Subcutaneous adipose tissue (tissue), 4 donors: ENCODE results near the gene NEK8. TPM values are rescaled to one million over a fixed set of nuclear protein-coding genes. Genes with fewer than 3 reads are reported as not detected.

Source experiments
- CTCF ChIP-seq: fragments of 450-650 bp; IDR thresholded peaks from one replicate; pipeline ENCODE4 v1.5.1; 2016; ENCODE audit warnings: low read depth, mild to moderate bottlenecking, control low read depth, antibody characterized with exemption, moderate library complexity
- total RNA-seq, 4 donors: library from RNA; depleted of rRNA; stranded (reverse); fragments of >200 nt; gene quantifications; one replicate each; pipeline ENCODE4 v1.1.0, GENCODE V29; 2016

The NEK8 gene
- 1 to 10 TPM; 2.2 to 4.5 (median 2.9) TPM for total RNA-seq

- no peak for TF ChIP-seq CTCF
Measured at GRCh38 chr17:28728364-28729200, at the start of gene NEK8. TSS of gene NEK8 (plus strand) at chr17:28728788. CDS start at chr17:28728814, 26 bp downstream.

GRCh38 chr17:28682655-28683054 lies 45.9 kb upstream of the NEK8 start:
- TF ChIP-seq CTCF: no peak

- no peak for TF ChIP-seq CTCF
Measured at GRCh38 chr17:28684963-28685362, 43.6 kb upstream of the NEK8 start.

- TF ChIP-seq CTCF: no peak
Measured at GRCh38 chr17:28685366-28685765, 43.2 kb upstream of the NEK8 start.

- TF ChIP-seq CTCF: no peak
Measured at GRCh38 chr17:28686296-28686695, 42.3 kb upstream of the NEK8 start.

GRCh38 chr17:28688481-28688880 lies 40.1 kb upstream of the NEK8 start:
- TF ChIP-seq CTCF: no peak

- no peak for TF ChIP-seq CTCF
Measured at GRCh38 chr17:28689011-28689410, 39.6 kb upstream of the NEK8 start.
